Measurements from ENCODE around the gene OTOA.

GRCh38 chr16:21717608-21718007 is 53.8 kb downstream of the OTOA start:
- TF ChIP-seq POLR2AphosphoS5 (IDR thresholded peaks at IDR 0.05; ENCODE audit: low read depth, low read length) (no peak), REST (IDR thresholded peaks at IDR 0.05; ENCODE audit: insufficient read depth in 1 of 2, low read depth in 2 of 2, low read length in 2 of 2) (no peak), TAF1 (IDR thresholded peaks at IDR 0.05; ENCODE audit: borderline replicate concordance, insufficient read depth, low read length) (no peak), FOXP2 (optimal IDR thresholded peaks at IDR 0.05; ENCODE audit: borderline replicate concordance, extremely low read depth, extremely low read length, insufficient read depth) (no peak)

Measured in PFSK-1 (cell line).